GM18907 (cell line): ENCODE measurements around the gene KBTBD2.
"Not testable (repeated sequence)": the region's sequence is repeated elsewhere in the genome, so short reads cannot be mapped to it uniquely, and the experiment has no call there.

Experiments
- ATAC-seq: cut with Tn5 transposase; IDR thresholded peaks from one replicate; pipeline ENCODE4 v1.9.1; 2021; ENCODE audit warnings: mild to moderate bottlenecking, moderate library complexity; ENCODE audit not compliant: unreplicated experiment

KBTBD2 gene

DNA sequence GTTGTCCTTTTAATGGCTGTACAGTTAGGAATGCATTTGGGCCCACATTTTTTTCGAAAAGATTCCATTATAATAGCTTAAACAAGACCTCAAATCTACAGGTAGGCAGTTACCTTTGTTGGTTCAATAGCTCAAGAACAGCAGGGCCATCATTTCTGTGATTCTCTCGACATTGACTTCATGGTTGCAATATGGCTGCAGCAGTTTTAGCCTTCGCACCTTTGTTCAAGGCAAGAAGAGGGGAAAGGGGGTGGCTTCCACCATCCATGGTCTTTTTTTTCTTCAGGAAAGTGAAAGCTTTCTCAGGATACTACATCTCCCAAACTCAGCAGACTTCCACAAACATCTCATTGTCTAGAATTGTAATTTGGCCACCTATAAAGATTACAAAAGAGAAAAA, 2.2 kb upstream of the KBTBD2 start:
- ATAC-seq, result no peak

DNA sequence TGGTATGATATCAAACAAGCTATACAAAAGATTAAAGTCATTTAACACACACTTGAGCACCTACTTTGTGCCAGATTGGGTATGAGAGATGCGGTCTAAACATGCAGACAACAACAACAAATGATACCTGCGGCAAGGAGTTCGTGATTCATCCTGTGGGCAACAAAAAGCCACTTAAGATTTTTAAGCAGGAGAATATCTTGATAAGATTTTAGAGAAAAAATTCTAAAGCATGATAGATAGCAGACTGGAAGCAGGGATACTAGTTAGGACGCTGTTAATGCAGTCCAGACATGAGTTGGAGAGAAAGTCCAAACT, 1.6 kb upstream of the KBTBD2 start:
- no peak for ATAC-seq

DNA sequence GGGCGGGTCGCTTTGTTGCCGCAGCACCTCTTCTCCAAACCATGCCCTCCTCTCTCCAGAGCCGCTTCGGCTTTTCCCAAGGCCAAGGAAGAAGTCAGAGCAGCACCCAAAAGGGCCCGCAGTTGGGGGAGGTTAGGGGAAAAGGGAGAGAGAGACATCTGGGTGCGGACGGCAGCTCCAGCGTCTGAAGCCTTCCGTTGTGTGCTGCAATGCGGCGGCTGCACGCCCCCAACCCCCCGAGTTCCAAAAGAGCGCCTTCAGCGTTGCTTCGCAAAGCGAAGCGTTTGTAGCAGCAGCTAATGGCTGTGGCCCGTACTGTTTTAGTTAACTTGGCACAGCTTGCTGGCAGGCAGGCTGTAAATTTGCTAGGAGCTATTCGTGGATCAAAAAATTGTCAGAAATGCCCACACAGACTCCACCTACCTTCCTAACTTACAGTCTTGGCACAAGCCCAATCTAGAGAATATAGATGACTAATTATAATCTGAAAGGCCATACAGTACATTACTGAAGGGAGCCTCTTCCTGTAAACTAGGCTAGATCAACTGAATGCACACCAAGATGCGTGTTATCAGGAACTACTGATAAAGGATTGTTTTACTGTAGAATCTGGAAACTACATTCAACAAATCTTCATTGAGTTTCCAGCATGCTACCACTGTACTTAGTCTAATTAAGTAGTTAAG, 1.1 kb upstream of the KBTBD2 start:
- peak; percentile 27 for ATAC-seq

DNA sequence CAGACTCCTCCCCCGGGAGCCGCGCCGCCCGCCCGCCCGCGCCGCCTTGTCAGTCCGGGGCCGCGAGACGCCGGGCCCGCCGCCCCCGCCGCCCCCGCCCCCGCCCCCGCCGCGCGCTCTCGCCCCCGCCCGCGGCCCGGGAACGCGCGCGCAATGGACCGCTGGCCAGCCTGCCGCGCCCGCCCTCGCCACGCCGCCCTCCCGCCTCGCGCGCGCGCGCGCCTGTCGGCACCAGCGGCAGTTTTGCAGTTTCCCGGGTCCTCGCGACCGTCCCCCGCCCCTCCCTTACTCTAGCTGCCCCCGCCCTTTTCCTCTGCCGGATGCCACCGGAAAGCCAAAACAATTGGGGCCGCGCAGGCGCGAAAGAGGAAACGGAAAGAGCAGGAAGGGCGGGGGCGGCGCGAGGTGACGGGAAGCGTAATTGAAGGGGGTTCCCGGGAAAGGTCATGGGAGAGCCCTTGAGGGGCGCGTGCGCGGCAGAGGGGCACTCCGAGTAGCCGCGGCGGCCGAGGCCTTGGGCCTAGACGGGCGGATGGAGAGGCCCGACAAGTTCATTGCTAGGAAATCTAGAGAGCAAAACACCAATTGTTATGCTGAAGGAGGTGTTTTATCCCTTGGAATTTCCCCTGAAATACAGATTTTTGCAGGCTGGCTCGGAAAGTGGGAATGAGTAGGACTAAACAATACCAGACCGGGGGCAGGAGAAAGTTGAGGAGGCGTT, 400 bp upstream of the KBTBD2 start:
- ATAC-seq, result peak; percentile 64

DNA sequence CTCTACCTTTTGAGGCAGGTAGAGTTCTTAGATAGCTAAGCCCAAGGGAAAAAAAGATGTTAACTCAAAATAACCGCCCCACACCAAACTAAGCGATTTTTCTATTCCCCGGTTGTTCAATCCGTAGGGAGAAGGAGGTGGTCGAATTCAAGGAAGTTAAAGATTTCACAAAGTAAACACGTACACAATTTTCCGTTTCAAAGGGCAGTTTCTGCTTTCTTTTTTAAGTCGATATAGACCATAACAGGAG, 842 bp downstream of the KBTBD2 start:
- ATAC-seq, result no peak

DNA sequence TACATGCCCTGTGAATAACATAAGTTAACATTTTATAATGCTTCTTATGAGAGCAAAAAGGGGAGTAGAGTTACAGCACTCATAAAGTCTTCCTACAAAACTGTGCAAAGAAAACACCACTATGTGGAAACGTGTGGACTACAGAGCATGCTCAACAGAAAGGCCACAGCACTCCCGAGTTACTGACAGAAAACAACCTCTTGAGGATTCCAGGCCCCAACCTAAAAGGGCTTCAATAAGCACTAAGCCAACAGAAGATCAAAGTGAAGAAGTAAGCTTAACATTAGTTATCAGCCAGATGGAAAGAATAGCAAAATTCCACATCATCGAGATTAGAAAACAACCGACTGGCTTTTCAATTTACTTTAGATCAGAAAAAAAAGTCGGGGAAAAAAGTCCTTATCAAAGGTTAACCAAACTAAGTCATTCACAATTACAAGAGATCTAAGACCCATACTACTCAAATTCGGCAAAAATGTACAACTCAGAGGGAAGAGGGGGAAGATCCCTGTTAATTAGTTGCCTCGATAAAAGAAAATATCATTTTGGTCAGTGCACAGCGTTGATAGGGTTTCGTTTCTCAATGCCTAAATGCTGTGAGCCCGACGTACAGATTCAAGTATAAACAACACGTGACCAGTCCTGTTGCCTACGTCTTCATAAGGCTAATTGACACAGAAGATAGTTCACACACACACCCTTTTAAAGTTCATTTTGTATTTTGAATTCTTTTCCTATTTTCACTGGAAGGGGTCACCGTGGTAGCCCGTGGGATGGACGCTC, 1.4 kb downstream of the KBTBD2 start:
- peak; percentile 44 for ATAC-seq

DNA sequence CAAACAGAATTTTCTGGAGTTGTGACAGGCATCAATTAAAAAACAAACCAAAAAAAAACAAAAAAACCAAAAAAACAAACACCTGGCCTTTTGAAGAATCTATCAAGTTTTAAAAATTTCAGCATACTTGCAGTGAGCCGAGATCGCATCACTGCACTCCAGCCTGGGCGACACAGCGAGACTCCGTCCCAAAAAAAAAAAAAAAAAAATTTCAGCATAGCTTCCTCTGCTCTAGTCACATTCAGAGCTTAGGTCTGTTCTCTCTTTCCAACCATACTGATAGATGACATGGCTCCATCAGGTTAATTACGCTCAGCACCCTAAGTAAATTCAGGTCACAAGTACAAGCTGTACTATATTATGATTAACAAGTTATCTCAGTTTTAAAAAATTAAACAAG, 3.1 kb downstream of the KBTBD2 start:
- ATAC-seq, result no peak

DNA sequence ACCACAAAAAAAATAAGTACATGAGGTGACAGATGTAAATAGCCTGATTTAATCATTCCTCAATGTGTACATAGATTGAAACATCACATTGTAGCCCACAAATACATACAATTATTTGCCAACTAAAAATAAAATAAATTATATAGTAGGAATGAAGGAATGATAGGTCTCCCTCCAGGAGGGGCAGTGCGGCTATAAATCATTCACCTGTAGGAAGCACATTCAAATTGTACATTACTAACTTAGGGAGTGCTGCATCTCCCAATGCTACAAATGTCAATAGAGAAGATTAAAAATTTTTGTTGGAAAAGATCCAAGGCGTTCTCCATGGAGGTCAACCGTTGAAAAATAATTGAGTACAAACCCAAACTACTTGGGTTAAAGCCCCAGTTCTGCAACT, 4.2 kb downstream of the KBTBD2 start:
- ATAC-seq, result no peak

DNA sequence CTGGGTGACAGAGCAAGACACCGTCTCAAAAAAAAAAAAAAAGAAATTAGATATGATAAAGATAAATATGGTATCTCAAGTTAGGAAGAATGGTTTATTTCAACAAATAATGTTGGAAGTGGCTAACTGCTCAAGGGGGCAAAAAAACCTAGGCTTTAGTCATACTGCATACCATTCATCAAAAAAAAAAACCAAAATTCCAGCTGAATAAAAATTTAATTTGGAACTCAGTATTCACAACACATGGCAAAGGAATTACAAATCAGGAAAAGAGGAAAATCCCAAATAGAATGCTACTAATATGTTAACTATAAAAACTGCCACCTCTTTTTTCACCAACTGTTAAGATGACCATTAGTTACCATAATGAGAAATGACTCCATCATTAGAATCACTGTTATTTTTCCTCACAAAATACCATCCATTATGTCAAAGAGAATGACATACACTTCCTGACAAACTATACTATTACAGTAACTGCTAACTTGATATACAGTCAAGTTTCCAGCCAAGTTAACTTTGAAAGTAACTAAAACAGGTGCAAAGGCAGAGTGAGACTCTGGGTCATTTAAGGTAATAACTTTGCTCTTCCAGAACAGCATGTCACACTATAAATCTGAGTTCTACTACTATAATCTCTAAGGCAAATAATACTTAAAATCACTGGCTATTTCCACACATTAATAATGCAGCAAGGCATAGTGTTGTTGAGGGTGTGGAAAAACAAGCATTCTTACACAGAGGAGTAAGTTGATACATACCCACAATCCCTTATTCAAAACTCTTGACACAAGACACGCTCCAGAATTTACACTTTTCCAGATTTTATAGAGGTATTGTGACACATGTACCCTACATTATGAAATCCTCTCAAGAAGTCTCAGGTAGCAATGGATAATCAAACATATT, 10.2 kb downstream of the KBTBD2 start:
- no peak for ATAC-seq

DNA sequence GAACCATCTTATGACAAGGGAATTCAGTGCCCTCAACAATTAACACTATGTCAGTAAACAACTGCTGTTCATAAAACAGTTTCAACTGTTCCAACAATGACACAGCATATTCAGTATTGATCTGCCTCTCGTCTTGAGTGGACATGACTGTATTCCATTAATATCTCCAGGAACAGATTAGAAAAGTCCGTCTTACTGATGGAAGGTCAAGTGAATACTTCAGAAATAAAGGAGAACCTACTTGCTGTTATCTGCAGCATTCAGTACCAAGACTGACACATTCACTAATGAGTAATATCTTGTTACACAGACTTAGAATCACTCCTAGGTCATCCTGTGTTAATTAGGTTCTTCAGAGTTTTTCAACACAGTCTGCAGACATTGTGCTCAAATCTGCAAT, 12.1 kb downstream of the KBTBD2 start:
- no peak for ATAC-seq

DNA sequence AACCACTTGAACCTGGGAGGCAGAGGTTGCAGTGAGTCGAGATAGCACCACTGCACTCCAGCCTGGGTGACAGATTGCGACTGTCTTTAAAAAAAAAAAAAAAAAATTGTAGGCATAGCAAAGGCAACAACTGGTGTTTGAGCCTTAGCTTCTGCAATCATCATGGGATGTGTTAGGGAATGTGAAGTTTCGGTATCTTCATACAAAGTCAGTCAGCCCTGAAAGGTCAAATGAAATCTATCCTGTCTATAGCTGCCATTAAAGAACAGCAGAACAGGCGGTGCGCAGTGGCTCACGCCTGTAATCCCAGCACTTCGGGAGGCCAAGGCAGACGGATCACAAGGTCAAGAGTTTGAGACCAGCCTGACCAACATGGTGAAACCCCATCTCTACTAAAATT, 13.5 kb downstream of the KBTBD2 start:
- not testable (repeated sequence) for ATAC-seq

DNA sequence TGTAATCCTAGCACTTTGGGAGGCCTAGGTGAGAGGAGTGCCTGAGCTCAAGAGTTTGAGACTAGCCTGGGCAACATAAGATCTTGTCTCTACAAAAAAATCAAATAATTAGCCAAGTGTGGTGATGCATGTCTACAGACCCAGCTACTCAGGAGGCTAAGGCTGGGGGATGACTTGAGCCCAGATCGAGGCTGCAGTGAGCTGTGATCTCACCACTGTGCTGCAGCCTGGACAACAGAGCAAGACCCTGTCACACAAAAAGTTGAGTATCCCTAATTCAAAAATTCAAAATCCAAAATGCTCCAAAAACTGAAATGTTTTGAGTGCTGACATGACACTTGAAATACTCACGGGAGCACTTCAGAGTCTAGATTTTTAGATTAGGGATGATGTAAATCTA, 19.1 kb downstream of the KBTBD2 start:
- ATAC-seq, result no peak

DNA sequence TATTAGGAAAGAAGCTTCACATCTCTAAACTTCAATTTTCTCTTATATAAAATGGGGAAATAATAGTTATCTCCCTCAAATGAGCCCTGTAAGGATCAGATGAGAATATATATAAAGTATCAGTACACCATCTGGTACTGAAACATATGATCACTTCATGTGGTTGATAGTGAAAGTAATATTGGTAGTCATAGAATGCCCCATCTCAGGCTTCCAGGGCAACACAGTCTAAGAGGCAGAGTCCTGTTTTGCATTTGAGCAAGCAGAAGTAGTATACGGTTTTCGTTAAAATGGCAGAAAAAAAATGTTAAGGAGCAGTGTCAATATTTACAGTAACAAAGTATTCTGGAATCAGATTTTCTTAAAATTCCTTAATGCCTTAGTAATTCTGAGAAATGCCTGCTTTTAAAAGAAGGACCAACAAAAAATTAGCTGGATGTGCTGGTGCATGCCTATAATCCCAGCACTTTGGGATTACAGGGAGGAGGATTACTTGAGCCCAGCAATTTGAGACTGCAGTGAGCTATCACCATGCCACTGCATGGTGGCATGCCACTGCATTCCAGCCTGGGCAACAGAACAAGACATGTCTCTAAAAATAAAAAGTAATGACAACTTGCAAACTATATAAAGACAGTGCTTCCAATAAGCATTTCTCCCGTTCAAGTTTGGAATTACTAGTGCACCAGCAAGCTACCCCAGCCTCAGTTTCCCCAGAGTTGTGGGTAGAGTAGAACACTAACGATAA, 19.8 kb downstream of the KBTBD2 start:
- ATAC-seq, result peak; percentile 80

DNA sequence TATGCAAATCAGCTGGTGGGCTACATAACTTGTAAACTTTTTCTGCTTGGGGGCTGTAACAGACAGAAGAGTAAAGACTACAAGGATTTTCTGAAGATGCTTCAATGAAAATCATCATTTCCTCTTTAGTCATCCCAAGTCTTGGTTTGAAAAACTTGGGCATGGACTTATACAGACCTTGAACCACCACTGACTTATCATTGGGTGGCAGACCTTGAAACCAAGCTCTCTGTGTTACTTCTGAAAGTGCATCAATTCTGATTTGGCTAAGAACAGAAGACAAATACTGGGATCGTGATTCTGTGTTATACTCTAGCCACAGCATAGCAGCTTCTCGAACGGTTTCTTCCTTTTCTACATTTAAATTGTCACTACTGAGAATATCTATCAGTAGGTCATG, 21.3 kb downstream of the KBTBD2 start:
- ATAC-seq, result no peak

DNA sequence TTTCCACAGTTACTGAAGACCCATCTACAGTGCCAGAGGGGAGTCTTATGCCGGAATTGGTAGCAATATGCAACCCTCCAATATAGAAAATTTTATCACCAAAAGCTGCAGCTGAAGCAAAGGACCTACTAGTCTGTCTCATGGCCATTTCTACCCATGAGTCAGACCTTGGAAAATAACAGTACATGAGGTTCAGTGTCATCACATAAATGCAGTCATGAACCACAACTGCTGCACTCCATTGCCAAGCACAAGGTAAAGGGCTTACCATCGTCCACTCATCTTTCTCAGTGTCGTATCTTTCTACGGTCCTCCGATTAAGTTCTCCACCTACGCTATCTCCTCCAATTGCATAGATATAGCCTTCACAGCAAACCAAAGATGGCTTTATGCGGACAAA, 21.8 kb downstream of the KBTBD2 start:
- ATAC-seq, result no peak

DNA sequence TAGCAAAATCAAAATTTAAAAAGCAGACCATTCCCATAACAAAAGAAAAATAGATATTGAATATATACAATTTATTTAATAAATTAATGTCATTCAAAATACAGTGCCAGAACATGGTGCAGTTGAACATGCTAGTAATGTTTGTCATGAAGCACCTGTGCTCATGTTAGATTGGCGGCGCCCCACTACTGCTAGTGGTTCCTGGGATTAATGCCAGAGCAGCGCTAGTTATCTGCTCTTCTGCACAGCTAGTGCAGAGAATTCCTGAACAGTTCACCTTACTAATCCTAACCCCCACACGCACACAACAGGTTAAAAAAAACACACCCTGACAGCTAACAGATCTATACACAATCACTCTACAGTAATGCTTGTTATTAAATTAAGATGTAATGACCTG, 23.4 kb downstream of the KBTBD2 start:
- ATAC-seq, result no peak

DNA sequence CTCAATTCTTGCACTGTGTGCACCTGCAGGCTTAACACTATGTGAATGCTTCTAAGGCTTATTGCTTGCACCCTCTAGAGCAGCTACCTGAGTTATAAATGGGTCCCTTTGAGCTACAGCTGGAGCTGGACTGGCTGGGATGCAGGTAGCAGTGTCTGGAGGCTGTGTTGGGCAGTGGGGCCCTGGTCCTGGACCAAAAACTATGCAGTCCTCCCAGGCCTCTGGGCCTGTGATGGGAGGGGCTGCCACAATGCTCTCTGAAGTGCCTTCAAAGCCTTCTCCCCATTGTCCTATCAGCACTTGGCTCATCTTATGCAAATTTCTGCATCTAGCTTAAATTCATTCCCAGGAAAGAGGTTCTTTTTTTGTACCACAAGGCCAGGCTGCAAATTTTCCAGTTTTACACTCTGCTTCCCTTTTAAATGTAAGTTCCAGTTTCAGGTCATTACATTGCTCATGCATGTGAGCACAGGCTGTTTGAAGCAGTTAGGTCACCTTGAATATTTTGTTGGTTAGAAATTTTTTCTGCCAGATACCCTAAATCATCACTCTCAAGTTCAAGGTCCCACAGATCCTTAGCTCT, 26.0 kb downstream of the KBTBD2 start:
- ATAC-seq, result no peak

DNA sequence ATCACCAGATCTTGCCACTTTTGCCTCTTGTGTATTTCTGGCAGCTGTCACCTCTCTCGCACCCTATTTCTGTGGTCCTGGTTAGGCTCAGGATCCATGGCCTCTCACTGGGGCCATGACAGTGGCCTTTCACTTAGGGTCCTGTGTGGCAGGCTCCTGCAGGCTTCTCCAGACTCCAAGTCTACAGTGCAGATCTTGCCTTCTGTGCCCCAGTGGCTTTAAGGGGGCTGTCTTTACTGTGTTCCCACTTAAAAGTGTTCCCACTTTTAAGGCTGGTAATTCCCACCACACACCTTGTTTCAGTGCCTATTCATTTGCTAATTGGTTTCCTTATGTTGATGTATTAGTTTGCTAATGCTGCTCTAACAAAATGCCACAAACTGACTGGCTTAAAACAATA, 27.7 kb downstream of the KBTBD2 start:
- not testable (repeated sequence) for ATAC-seq

DNA sequence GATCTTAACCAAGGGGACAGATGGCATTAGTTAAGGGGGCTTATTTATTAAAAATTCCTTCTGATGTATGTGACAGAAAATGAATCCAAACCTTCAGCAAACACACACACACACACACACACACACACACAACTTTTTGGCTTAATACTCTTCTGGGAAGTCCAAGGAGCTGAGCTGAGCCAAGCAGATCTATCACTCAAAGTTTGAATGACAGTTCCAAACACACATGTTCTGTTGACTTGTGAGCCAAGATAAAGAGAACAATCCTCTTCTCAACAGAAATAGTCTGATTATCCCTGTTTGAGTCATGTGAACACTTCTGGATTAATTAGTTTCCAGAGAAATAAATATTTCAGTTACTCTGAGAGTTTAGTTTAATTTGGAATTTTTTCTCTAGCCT, 31.5 kb downstream of the KBTBD2 start:
- ATAC-seq, result no peak

DNA sequence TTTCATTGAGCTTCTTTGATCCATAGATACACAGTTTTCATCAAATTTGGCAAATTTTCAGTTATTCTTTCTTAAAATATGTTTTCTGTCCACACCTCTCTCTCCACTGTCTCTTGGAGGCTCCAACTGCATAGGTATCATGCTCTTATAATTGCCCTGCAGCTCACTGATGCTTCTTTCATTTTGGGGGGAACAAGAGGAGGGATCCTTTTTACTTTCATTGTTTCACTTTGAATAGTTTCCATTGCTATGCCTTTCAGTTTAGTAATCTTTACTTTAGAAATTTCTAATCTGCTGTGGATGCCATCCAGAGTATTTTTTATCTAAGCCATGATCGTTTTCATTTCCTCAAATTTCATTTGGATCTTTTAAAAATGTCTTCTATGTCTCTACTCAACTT, 32.9 kb downstream of the KBTBD2 start:
- ATAC-seq, result no peak
